Keratinocyte (primary cell): Measurements from ENCODE around the gene GRAMD1A. TPM values are rescaled to one million over a fixed set of nuclear protein-coding genes. Genes with fewer than 3 reads are reported as not detected.

ENCODE experiments used
- DNase-seq: peaks from one replicate; pipeline ENCODE4 v3.0.0-alpha.2; 2011; ENCODE audit warnings: low read depth, missing footprints, low spot score
- FAIRE-seq: peaks from 2 replicates; lab custom pipeline; 2011; peaks lifted over from hg19 to GRCh38; lab: Jason Lieb, UNC
- H2AFZ ChIP-seq: 2 replicates; pipeline ENCODE4 v1.6.0; 2012; ENCODE audit warnings: low read length, control low read depth, inconsistent platforms; ENCODE audit not compliant: control insufficient read depth
- H3K27ac ChIP-seq: 2 replicates; pipeline ENCODE4 v1.5.1; 2011; ENCODE audit warnings: low read length; ENCODE audit not compliant: control insufficient read depth, insufficient read depth
- H3K27me3 ChIP-seq: 3 replicates; pipeline ENCODE4 v1.6.0; 2011; ENCODE audit warnings: low read length; ENCODE audit not compliant: control insufficient read depth, insufficient read depth; ENCODE audit errors: extremely low read depth
- H3K36me3 ChIP-seq, 2 experiments: 2 replicates in 1 of 2; 3 replicates in 1 of 2; pipeline ENCODE4 v1.5.1; 2011; ENCODE audit warnings: low read length in 2 of 2, mild to moderate bottlenecking in 1 of 2; ENCODE audit not compliant: control insufficient read depth in 2 of 2, insufficient read depth in 2 of 2; ENCODE audit errors: extremely low read depth in 1 of 2
- H3K4me1 ChIP-seq: 3 replicates; pipeline ENCODE4 v1.5.1; 2011; ENCODE audit warnings: low read length; ENCODE audit not compliant: control insufficient read depth, insufficient read depth; ENCODE audit errors: extremely low read depth
- H3K4me2 ChIP-seq: 3 replicates; pipeline ENCODE4 v1.6.0; 2011; ENCODE audit warnings: low read depth, low read length; ENCODE audit not compliant: control insufficient read depth, insufficient read depth; ENCODE audit errors: extremely low read depth
- H3K4me3 ChIP-seq, 3 experiments: fragments of 200-600 bp in 1 of 3; sonication (generic) in 1 of 3; 2 replicates in 2 of 3; 3 replicates in 1 of 3; pipeline ENCODE4 v1.5.1; 2011 to 2016; ENCODE audit warnings: low read length in 3 of 3, mild to moderate bottlenecking in 3 of 3, control low read depth in 2 of 3, inconsistent platforms in 1 of 3, low read depth in 1 of 3, mixed read lengths in 1 of 3, mixed run types in 1 of 3, moderate library complexity in 1 of 3; ENCODE audit not compliant: control insufficient read depth in 2 of 3, insufficient read depth in 2 of 3; ENCODE audit errors: extremely low read depth in 1 of 3
- H3K79me2 ChIP-seq: 2 replicates; pipeline ENCODE4 v1.6.0; 2012; ENCODE audit warnings: low read length; ENCODE audit not compliant: control insufficient read depth, insufficient read depth
- H3K9ac ChIP-seq: 3 replicates; pipeline ENCODE4 v1.6.0; 2011; ENCODE audit warnings: low read length; ENCODE audit not compliant: control insufficient read depth, insufficient read depth; ENCODE audit errors: extremely low read depth
- H3K9me1 ChIP-seq: 3 replicates; pipeline ENCODE4 v1.6.0; 2011; ENCODE audit warnings: low read length; ENCODE audit not compliant: control insufficient read depth, insufficient read depth; ENCODE audit errors: extremely low read depth
- H3K9me3 ChIP-seq: 2 replicates; pipeline ENCODE4 v1.5.1; 2012; ENCODE audit warnings: low read depth, low read length; ENCODE audit not compliant: control insufficient read depth
- H4K20me1 ChIP-seq: 3 replicates; pipeline ENCODE4 v1.6.0; 2011; ENCODE audit warnings: low read length; ENCODE audit not compliant: control insufficient read depth, insufficient read depth; ENCODE audit errors: extremely low read depth
- CTCF ChIP-seq, 3 experiments: IDR thresholded peaks in 1 of 3; conservative IDR thresholded peaks in 1 of 3; optimal IDR thresholded peaks in 1 of 3; 2 replicates in 2 of 3; 3 replicates in 1 of 3; pipeline versions ENCODE3 to v1.5.1; 2011; ENCODE audit warnings: low read length in 3 of 3, mild to moderate bottlenecking in 3 of 3, moderate library complexity in 2 of 3, control low read depth in 1 of 3, inconsistent platforms in 1 of 3; ENCODE audit not compliant: insufficient read depth in 2 of 3; ENCODE audit errors: extremely low read depth in 1 of 3
- EZH2 ChIP-seq: IDR thresholded peaks from one replicate; pipeline ENCODE4 v1.6.1; 2012; ENCODE audit warnings: inconsistent platforms, mild to moderate bottlenecking, low read length, moderate library complexity
- dilution Hi-C: fragments of 300-500 bp; cut with MboI; formaldehyde crosslinking; loops from one replicate; pipeline ENCODE4 v1.7.0; 2020; ENCODE audit warnings: low sequenced_read_pairs; ENCODE audit not compliant: extremely low pct_ligation_motif_present
- polyA plus RNA-seq, 5 experiments: library from polyadenylated mRNA; depleted of rRNA in 3 of 5; stranded (reverse) in 3 of 5; stranded (forward) in 1 of 5; unstranded in 1 of 5; fragments of >200 nt; gene quantifications; 1 replicate in 1 of 5; 2 replicates in 3 of 5; 3 replicates in 1 of 5; pipeline versions ENCODE4 v1.2.1 to v1.2.3, GENCODE V29; 2011 to 2012; ENCODE audit warnings: missing spikeins in 2 of 5, low read depth in 1 of 5, low replicate concordance in 1 of 5

Gene GRAMD1A
- polyA plus RNA-seq, 1 donor (not counting 4 experiments of a cell fraction or from before 2014, with no cell fraction given) = 24.6 TPM

- dilution Hi-C loops = no loop called here
- DNase-seq (no peak), FAIRE-seq (no peak)
- Histone ChIP-seq H3K79me2 (no peaks in the 10 kb centered on the region), H3K4me3 (no peak overlapping the region), H3K4me1 (peaks cover 5% of the 10 kb centered on the region), H3K9me1 (no peaks in the 10 kb centered on the region), H2AFZ (no peak overlapping the region), H3K27me3 (no peaks in the 10 kb centered on the region), H3K27ac (no peak overlapping the region), H3K9ac (no peak overlapping the region), H3K36me3 (no peaks in the 10 kb centered on the region), H3K4me2 (no peak overlapping the region), H3K9me3 (peaks cover 4% of the 10 kb centered on the region), H4K20me1 (no peaks in the 10 kb centered on the region)
- no peak for TF ChIP-seq EZH2
Observed at GRCh38 chr19:35070471-35070870, 70.3 kb downstream of the GRAMD1A start.

- dilution Hi-C loops = no loop called here
- no peaks in the 10 kb centered on the region for H3K79me2 ChIP-seq
Observed at GRCh38 chr19:35073516-35073915, 73.4 kb downstream of the GRAMD1A start.

More at GRCh38 chr19:35073516-35073915, 73.4 kb downstream of the GRAMD1A start:
- no peak for FAIRE-seq
- Histone ChIP-seq H3K4me1 (peaks cover 1% of the 10 kb centered on the region), H3K9me3 (peaks cover 4% of the 10 kb centered on the region), H3K9me1 (no peaks in the 10 kb centered on the region), H3K27ac (no peak overlapping the region), H3K9ac (no peak overlapping the region), H3K27me3 (no peaks in the 10 kb centered on the region), H2AFZ (no peak overlapping the region), H3K4me2 (no peak overlapping the region), H4K20me1 (no peaks in the 10 kb centered on the region), H3K36me3 (no peaks in the 10 kb centered on the region), H3K4me3 (no peak overlapping the region)
- no peak for DNase-seq
- TF ChIP-seq EZH2 (no peak), CTCF (optimal IDR thresholded peaks at IDR 0.05 in 1 of 3, IDR thresholded peaks at IDR 0.05 in 1 of 3, conservative IDR thresholded peaks at IDR 0.05 in 1 of 3; ENCODE audit: extremely low read depth in 1 of 3, insufficient read depth in 2 of 3, low read length in 3 of 3) (no peak)
